HepG2 (cell line): ENCODE results near the gene TTC24. TPM values are rescaled to one million over a fixed set of nuclear protein-coding genes. Genes with fewer than 3 reads are reported as not detected.

ENCODE experiments used
- ATAD3A ChIP-seq: sonication (generic); formaldehyde crosslinking; IDR thresholded peaks from 2 replicates; pipeline ENCODE4 v1.4.0; 2020; ENCODE audit warnings: missing genetic modification reagents
- ATRX ChIP-seq: sonication (generic); formaldehyde crosslinking; IDR thresholded peaks from 2 replicates; pipeline ENCODE4 v1.4.0; 2020; ENCODE audit warnings: missing genetic modification reagents, borderline replicate concordance
- CBX1 ChIP-seq: IDR thresholded peaks from one replicate; pipeline ENCODE4 v1.6.1; 2016; ENCODE audit warnings: antibody characterized with exemption, low read depth
- CBX2 ChIP-seq, 2 experiments: fragments of 200-600 bp in 1 of 2; sonication (generic); formaldehyde crosslinking in 1 of 2; IDR thresholded peaks; 2 replicates each; pipeline versions ENCODE4 v1.7.0 to v1.8.1; 2018 to 2022; ENCODE audit warnings: low read depth in 2 of 2, low read length in 1 of 2, mild to moderate bottlenecking in 1 of 2, missing genetic modification reagents in 1 of 2
- ELF4 ChIP-seq: sonication (generic); formaldehyde crosslinking; IDR thresholded peaks from 2 replicates; pipeline ENCODE4 v1.5.0; 2020; ENCODE audit warnings: missing genetic modification reagents, mild to moderate bottlenecking, moderate library complexity, borderline replicate concordance
- ETV5 ChIP-seq: IDR thresholded peaks from 2 replicates; pipeline ENCODE4 v1.6.1; 2018; ENCODE audit warnings: missing biosample characterization, missing genetic modification reagents, inconsistent platforms, borderline replicate concordance
- ISL2 ChIP-seq: sonication (generic); formaldehyde crosslinking; IDR thresholded peaks from 2 replicates; pipeline ENCODE4 v1.5.0; 2020; ENCODE audit warnings: missing genetic modification reagents
- KLF6 ChIP-seq: IDR thresholded peaks from 2 replicates; pipeline ENCODE4 v1.8.0; 2016; ENCODE audit warnings: missing biosample characterization, missing genetic modification reagents
- MAZ ChIP-seq, 2 experiments: sonication (generic) in 1 of 2; formaldehyde crosslinking in 1 of 2; IDR thresholded peaks; 2 replicates each; pipeline versions ENCODE4 v1.5.0 to v1.6.1; 2012 to 2020; ENCODE audit warnings: low read depth in 2 of 2, mild to moderate bottlenecking in 2 of 2, borderline replicate concordance in 1 of 2, improper control_type of control experiment in 1 of 2, low read length in 1 of 2, missing genetic modification reagents in 1 of 2, moderate library complexity in 1 of 2
- ONECUT2 ChIP-seq: sonication (generic); formaldehyde crosslinking; IDR thresholded peaks from 2 replicates; pipeline ENCODE4 v1.4.0; 2020; ENCODE audit warnings: missing genetic modification reagents
- SNAPC2 ChIP-seq: sonication (generic); formaldehyde crosslinking; IDR thresholded peaks from 2 replicates; pipeline ENCODE4 v1.8.1; 2022; ENCODE audit warnings: mild to moderate bottlenecking, missing genetic modification reagents
- ZNF207 ChIP-seq: fragments of 450-650 bp; IDR thresholded peaks from 2 replicates; pipeline ENCODE4 v1.6.1; 2016; ENCODE audit warnings: antibody characterized with exemption, borderline replicate concordance
- ZNF230 ChIP-seq: sonication (generic); formaldehyde crosslinking; IDR thresholded peaks from 2 replicates; pipeline ENCODE4 v1.4.0; 2020; ENCODE audit warnings: mild to moderate bottlenecking, missing genetic modification reagents
- ZNF552 ChIP-seq: sonication (generic); formaldehyde crosslinking; IDR thresholded peaks from 2 replicates; pipeline ENCODE4 v1.9.0; 2022; ENCODE audit warnings: missing genetic modification reagents, mild to moderate bottlenecking, borderline replicate concordance
- ZNF567 ChIP-seq: sonication (generic); formaldehyde crosslinking; IDR thresholded peaks from 2 replicates; pipeline ENCODE4 v1.8.1; 2023; ENCODE audit warnings: mild to moderate bottlenecking, missing genetic modification reagents, borderline replicate concordance
- ZNF713 ChIP-seq: sonication (generic); formaldehyde crosslinking; IDR thresholded peaks from 2 replicates; pipeline ENCODE4 v1.4.0; 2020; ENCODE audit warnings: mild to moderate bottlenecking, missing genetic modification reagents
- polyA plus RNA-seq, 8 experiments: library from polyadenylated mRNA; depleted of rRNA in 3 of 8; stranded (reverse) in 7 of 8; unstranded in 1 of 8; fragments of >200 nt; fragmentation: Illumina TruSeq in 4 of 8; extraction: Trizol in 4 of 8; gene quantifications; 2 replicates each; pipeline versions ENCODE4 v1.2.1 to v1.2.3, GENCODE V29; 2011 to 2016; ENCODE audit warnings: low read depth in 4 of 8, missing spikeins in 1 of 8, mixed read lengths in 1 of 8; ENCODE audit not compliant: insufficient read depth in 1 of 8
- total RNA-seq, 5 experiments: library from RNA; depleted of rRNA; stranded (reverse); fragments of >200 nt; fragmentation: Illumina TruSeq; extraction: Trizol; gene quantifications; 2 replicates each; pipeline ENCODE4 v1.2.3, GENCODE V29; 2016; ENCODE audit warnings: low read depth in 1 of 5
- TF ChIP-seq, protein P1 (sequence below): sonication (generic); formaldehyde crosslinking; IDR thresholded peaks from 2 replicates; pipeline ENCODE4 v1.9.0; 2021; ENCODE audit warnings: mild to moderate bottlenecking, missing genetic modification reagents
- TF ChIP-seq, protein P2 (sequence below): sonication (generic); formaldehyde crosslinking; IDR thresholded peaks from 2 replicates; pipeline ENCODE4 v1.5.1; 2020; ENCODE audit warnings: missing genetic modification reagents, mild to moderate bottlenecking, borderline replicate concordance
- TF ChIP-seq, protein P3 (sequence below): sonication (generic); formaldehyde crosslinking; IDR thresholded peaks from 2 replicates; pipeline ENCODE4 v1.5.0; 2020; ENCODE audit warnings: mild to moderate bottlenecking, low read depth, missing genetic modification reagents, borderline replicate concordance
- TF ChIP-seq, protein P4 (sequence below): sonication (generic); formaldehyde crosslinking; IDR thresholded peaks from 2 replicates; pipeline ENCODE4 v1.8.1; 2023; ENCODE audit warnings: mild to moderate bottlenecking, missing genetic modification reagents, borderline replicate concordance

TTC24 gene
- total and polyA plus RNA-seq, 2 of the 13 experiments (the other 11 are each of a cell fraction or from before 2014, with no cell fraction given), result 0.13 to 0.18 TPM

DNA sequence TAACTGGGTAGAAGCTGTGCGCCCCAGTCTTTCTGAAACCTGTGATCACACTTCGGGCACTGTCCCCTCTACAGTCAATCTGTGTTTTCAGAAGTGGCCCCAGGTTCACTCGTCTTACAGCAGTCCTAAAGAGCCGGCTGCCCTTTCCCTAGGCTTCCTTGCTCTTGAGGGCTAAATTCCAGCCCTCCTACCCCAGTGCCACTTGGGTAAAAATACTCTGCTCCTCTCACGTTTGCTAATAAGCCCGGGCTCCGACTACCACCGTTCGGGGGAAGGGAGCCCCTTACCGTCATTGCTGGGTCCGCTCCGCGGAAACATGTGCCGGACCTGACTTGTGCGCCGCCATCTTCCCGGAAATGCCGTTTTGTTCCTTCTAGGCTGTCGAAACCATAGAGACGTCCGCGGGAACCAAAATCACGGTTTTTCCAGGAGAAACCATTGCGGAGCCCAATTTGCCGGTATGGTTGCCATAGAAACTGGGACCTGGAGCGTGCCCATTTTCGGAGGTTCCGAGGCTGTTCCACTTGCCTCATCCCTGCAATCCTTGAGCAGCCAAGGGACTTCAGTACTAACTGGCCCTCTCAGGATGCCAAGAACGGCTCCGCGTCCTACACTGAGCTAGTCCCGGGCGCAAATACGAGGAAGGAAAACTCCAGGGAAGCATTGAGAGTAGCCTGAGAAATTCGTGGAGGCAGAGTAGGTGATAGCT lies 21.8 kb downstream of the TTC24 start, which contains the start of gene GPATCH4 (continued):
- TF ChIP-seq, protein P1, sequence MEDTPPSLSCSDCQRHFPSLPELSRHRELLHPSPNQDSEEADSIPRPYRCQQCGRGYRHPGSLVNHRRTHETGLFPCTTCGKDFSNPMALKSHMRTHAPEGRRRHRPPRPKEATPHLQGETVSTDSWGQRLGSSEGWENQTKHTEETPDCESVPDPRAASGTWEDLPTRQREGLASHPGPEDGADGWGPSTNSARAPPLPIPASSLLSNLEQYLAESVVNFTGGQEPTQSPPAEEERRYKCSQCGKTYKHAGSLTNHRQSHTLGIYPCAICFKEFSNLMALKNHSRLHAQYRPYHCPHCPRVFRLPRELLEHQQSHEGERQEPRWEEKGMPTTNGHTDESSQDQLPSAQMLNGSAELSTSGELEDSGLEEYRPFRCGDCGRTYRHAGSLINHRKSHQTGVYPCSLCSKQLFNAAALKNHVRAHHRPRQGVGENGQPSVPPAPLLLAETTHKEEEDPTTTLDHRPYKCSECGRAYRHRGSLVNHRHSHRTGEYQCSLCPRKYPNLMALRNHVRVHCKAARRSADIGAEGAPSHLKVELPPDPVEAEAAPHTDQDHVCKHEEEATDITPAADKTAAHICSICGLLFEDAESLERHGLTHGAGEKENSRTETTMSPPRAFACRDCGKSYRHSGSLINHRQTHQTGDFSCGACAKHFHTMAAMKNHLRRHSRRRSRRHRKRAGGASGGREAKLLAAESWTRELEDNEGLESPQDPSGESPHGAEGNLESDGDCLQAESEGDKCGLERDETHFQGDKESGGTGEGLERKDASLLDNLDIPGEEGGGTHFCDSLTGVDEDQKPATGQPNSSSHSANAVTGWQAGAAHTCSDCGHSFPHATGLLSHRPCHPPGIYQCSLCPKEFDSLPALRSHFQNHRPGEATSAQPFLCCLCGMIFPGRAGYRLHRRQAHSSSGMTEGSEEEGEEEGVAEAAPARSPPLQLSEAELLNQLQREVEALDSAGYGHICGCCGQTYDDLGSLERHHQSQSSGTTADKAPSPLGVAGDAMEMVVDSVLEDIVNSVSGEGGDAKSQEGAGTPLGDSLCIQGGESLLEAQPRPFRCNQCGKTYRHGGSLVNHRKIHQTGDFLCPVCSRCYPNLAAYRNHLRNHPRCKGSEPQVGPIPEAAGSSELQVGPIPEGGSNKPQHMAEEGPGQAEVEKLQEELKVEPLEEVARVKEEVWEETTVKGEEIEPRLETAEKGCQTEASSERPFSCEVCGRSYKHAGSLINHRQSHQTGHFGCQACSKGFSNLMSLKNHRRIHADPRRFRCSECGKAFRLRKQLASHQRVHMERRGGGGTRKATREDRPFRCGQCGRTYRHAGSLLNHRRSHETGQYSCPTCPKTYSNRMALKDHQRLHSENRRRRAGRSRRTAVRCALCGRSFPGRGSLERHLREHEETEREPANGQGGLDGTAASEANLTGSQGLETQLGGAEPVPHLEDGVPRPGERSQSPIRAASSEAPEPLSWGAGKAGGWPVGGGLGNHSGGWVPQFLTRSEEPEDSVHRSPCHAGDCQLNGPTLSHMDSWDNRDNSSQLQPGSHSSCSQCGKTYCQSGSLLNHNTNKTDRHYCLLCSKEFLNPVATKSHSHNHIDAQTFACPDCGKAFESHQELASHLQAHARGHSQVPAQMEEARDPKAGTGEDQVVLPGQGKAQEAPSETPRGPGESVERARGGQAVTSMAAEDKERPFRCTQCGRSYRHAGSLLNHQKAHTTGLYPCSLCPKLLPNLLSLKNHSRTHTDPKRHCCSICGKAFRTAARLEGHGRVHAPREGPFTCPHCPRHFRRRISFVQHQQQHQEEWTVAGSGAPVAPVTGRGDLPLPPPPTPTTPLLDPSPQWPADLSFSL (CRISPR knock-in tag), result no peak
- no peak for TF ChIP-seq SNAPC2 (CRISPR knock-in tag)
- TF ChIP-seq ONECUT2 (CRISPR knock-in tag), result no peak
- TF ChIP-seq ZNF207, result no peak
- TF ChIP-seq ZNF552 (CRISPR knock-in tag), result no peak
- TF ChIP-seq ATRX, result no peak
- TF ChIP-seq ETV5 (CRISPR knock-in tag), result peak; percentile 70; the same call in 1 of the 2 replicates
- TF ChIP-seq, protein P2, sequence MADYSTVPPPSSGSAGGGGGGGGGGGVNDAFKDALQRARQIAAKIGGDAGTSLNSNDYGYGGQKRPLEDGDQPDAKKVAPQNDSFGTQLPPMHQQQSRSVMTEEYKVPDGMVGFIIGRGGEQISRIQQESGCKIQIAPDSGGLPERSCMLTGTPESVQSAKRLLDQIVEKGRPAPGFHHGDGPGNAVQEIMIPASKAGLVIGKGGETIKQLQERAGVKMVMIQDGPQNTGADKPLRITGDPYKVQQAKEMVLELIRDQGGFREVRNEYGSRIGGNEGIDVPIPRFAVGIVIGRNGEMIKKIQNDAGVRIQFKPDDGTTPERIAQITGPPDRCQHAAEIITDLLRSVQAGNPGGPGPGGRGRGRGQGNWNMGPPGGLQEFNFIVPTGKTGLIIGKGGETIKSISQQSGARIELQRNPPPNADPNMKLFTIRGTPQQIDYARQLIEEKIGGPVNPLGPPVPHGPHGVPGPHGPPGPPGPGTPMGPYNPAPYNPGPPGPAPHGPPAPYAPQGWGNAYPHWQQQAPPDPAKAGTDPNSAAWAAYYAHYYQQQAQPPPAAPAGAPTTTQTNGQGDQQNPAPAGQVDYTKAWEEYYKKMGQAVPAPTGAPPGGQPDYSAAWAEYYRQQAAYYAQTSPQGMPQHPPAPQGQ (CRISPR knock-in tag), result no peak; the same call in 1 of the 2 replicates
- no peak for TF ChIP-seq ATAD3A (CRISPR knock-in tag)
- no peak for TF ChIP-seq ZNF713
- no peak for TF ChIP-seq CBX2 (IDR thresholded peaks at IDR 0.05; ENCODE audit: low read depth, low read length)
- TF ChIP-seq CBX2 (CRISPR knock-in tag; IDR thresholded peaks at IDR 0.05; ENCODE audit: low read depth), result no peak
- TF ChIP-seq ISL2 (CRISPR knock-in tag), result 0 out of 2 replicates have a peak, but pooled peaks have one; percentile 34
- TF ChIP-seq ZNF230, result no peak
- TF ChIP-seq ZNF567 (CRISPR knock-in tag), result no peak
- TF ChIP-seq MAZ (IDR thresholded peaks at IDR 0.05; ENCODE audit: borderline replicate concordance, low read depth, low read length), result no peak
- peak; percentile 62 for TF ChIP-seq MAZ (CRISPR knock-in tag; IDR thresholded peaks at IDR 0.05; ENCODE audit: low read depth)
- no peak for TF ChIP-seq ELF4 (CRISPR knock-in tag)
- no peak for TF ChIP-seq CBX1
- 0 out of 2 replicates have a peak, but pooled peaks have one; percentile 26 for TF ChIP-seq KLF6 (CRISPR knock-in tag)
- TF ChIP-seq, protein P3, sequence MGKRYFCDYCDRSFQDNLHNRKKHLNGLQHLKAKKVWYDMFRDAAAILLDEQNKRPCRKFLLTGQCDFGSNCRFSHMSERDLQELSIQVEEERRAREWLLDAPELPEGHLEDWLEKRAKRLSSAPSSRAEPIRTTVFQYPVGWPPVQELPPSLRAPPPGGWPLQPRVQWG, result 0 out of 2 replicates have a peak, but pooled peaks have one; percentile 63
- TF ChIP-seq, protein P4, sequence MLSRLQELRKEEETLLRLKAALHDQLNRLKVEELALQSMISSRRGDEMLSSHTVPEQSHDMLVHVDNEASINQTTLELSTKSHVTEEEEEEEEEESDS (CRISPR knock-in tag), result no peak
